Activated CD8-positive, alpha-beta T cell treated with anti-CD3 and anti-CD28 coated beads, Interleukin-2, amount 10 ng/mL, durations not matched to agents 7 days and 5 days (primary cell): ENCODE results near the gene OPA1. TPM values are rescaled to one million over a fixed set of nuclear protein-coding genes. Genes with fewer than 3 reads are reported as not detected.

ENCODE experiments used
- ATAC-seq: fragments of 150-1000 bp; cut with Tn5 transposase; one replicate; pipeline ENCODE4 v1.10.0; 2021; ENCODE audit warnings: moderate library complexity
- CTCF ChIA-PET: fragments of 350-600 bp; sonication (Branson Sonifier 250); formaldehyde crosslinking; loops from one replicate; lab custom pipeline; 2021; ENCODE audit warnings: antibody characterized with exemption; lab: Charles Lee
- POLR2A ChIA-PET: fragments of 350-600 bp; sonication (Branson Sonifier 250); formaldehyde crosslinking; loops from one replicate; lab custom pipeline; 2021; ENCODE audit warnings: antibody characterized with exemption; lab: Charles Lee
- DNase-seq: peaks from one replicate; pipeline ENCODE4 v3.0.0-alpha.2; 2020
- H3K27ac Mint-ChIP-seq: one replicate; pipeline ENCODE4 v1.8.0; 2021; ENCODE audit warnings: mild to moderate bottlenecking, mixed read lengths
- H3K27me3 Mint-ChIP-seq: one replicate; pipeline ENCODE4 v1.8.0; 2021; ENCODE audit warnings: low read depth, mixed read lengths
- H3K36me3 Mint-ChIP-seq: one replicate; pipeline ENCODE4 v1.8.0; 2021; ENCODE audit warnings: low read depth, mixed read lengths
- H3K4me1 Mint-ChIP-seq: one replicate; pipeline ENCODE4 v1.8.0; 2021; ENCODE audit warnings: low read depth, mixed read lengths
- H3K4me3 Mint-ChIP-seq: one replicate; pipeline ENCODE4 v1.8.0; 2021; ENCODE audit warnings: mild to moderate bottlenecking, mixed read lengths
- H3K9me3 Mint-ChIP-seq: one replicate; pipeline ENCODE4 v1.8.0; 2022; ENCODE audit warnings: mixed read lengths; ENCODE audit not compliant: insufficient read depth
- total RNA-seq, 2 experiments: library from RNA; stranded (reverse); gene quantifications; one replicate each; pipeline ENCODE4 v1.2.3, GENCODE V29; 2021

OPA1 gene
- total RNA-seq, 2 experiments from 2014 or later, result 61.3 TPM

GRCh38 chr3:193656878-193657282 lies 63.9 kb downstream of the OPA1 start:
- ChIA-PET CTCF (interaction anchor here (2.6 kb wide), 1 partner anchor 9 kb away, joined by 14 read pairs; no protein-coding TSS in a partner anchor), POLR2A (no interaction called here)
- Mint-ChIP-seq H3K27ac (no peak overlapping the region), H3K36me3 (peaks cover 34% of the 10 kb centered on the region), H3K9me3 (no peaks in the 10 kb centered on the region), H3K4me3 (no peak overlapping the region), H3K27me3 (no peaks in the 10 kb centered on the region), H3K4me1 (no peaks in the 10 kb centered on the region)
- DNase-seq, result no peak
- ATAC-seq, result no peak

- Mint-ChIP-seq H3K9me3 (no peaks in the 10 kb centered on the region), H3K36me3 (peaks cover 48% of the 10 kb centered on the region), H3K27me3 (no peaks in the 10 kb centered on the region), H3K4me1 (no peaks in the 10 kb centered on the region), H3K4me3 (no peak overlapping the region), H3K27ac (no peak overlapping the region)
- CTCF ChIA-PET, result interaction anchor here (0.7 to 1.2 kb wide), 2 partner anchors 128 to 656 kb away, joined by 3 to 4 read pairs; no protein-coding TSS in a partner anchor
- POLR2A ChIA-PET, result no interaction called here
- DNase-seq (no peak), ATAC-seq (no peak)
These were observed 67.2 kb downstream of the OPA1 start for GRCh38 chr3:193660171-193660570.

- Mint-ChIP-seq H3K36me3 (peaks cover 47% of the 10 kb centered on the region), H3K4me3 (no peak overlapping the region), H3K27ac (no peak overlapping the region), H3K9me3 (no peaks in the 10 kb centered on the region), H3K4me1 (no peaks in the 10 kb centered on the region), H3K27me3 (no peaks in the 10 kb centered on the region)
- ChIA-PET POLR2A (no interaction called here), CTCF (interaction anchor here (0.7 to 6.4 kb wide), 2 partner anchors 128 to 654 kb away, joined by 3 to 59 read pairs; no protein-coding TSS in a partner anchor)
- DNase-seq, result no peak
- ATAC-seq, result no peak
These were observed 67.8 kb downstream of the OPA1 start for GRCh38 chr3:193660698-193661411.

- DNase-seq (no peak), ATAC-seq (no peak)
- ChIA-PET POLR2A (no interaction called here), CTCF (interaction anchor here (1.0 to 6.4 kb wide), 5 partner anchors 10 to 679 kb away, joined by 3 to 59 read pairs (median 4); no protein-coding TSS in a partner anchor)
- Mint-ChIP-seq H3K27me3 (no peaks in the 10 kb centered on the region), H3K4me1 (no peaks in the 10 kb centered on the region), H3K27ac (no peak overlapping the region), H3K4me3 (no peak overlapping the region), H3K9me3 (no peaks in the 10 kb centered on the region), H3K36me3 (peaks cover 39% of the 10 kb centered on the region)
These were observed 69.8 kb downstream of the OPA1 start for GRCh38 chr3:193662757-193663322.

- ChIA-PET POLR2A (no interaction called here), CTCF (interaction anchor here (0.7 to 6.4 kb wide), 22 partner anchors 9 to 678 kb away, joined by 3 to 59 read pairs (median 4); no protein-coding TSS in a partner anchor)
- DNase-seq, result no peak
- no peaks in the 10 kb centered on the region for H3K9me3 Mint-ChIP-seq
- no peaks in the 10 kb centered on the region for H3K4me1 Mint-ChIP-seq
- no peak for ATAC-seq
- H3K36me3 Mint-ChIP-seq, result peaks cover 41% of the 10 kb centered on the region
- H3K27ac Mint-ChIP-seq, result no peak overlapping the region
- H3K4me3 Mint-ChIP-seq, result no peak overlapping the region
- H3K27me3 Mint-ChIP-seq, result no peaks in the 10 kb centered on the region
These were observed 72.5 kb downstream of the OPA1 start for GRCh38 chr3:193665370-193665989.

- Mint-ChIP-seq H3K27ac (no peak overlapping the region), H3K4me1 (no peaks in the 10 kb centered on the region), H3K36me3 (peaks cover 19% of the 10 kb centered on the region), H3K9me3 (no peaks in the 10 kb centered on the region), H3K4me3 (no peak overlapping the region), H3K27me3 (no peaks in the 10 kb centered on the region)
- CTCF ChIA-PET, result interaction anchor here (0.6 to 1.2 kb wide), 3 partner anchors 12 to 670 kb away, joined by 3 read pairs; no protein-coding TSS in a partner anchor
- no peak for DNase-seq
- no peak for ATAC-seq
- POLR2A ChIA-PET, result no interaction called here
These were observed 80.8 kb downstream of the OPA1 start for GRCh38 chr3:193673845-193674244.

- Mint-ChIP-seq H3K4me1 (no peaks in the 10 kb centered on the region), H3K36me3 (peaks cover 19% of the 10 kb centered on the region), H3K27me3 (no peaks in the 10 kb centered on the region), H3K4me3 (no peak overlapping the region), H3K9me3 (no peaks in the 10 kb centered on the region), H3K27ac (no peak overlapping the region)
- ATAC-seq, result no peak
- POLR2A ChIA-PET, result no interaction called here
- CTCF ChIA-PET, result interaction anchor here (1.1 to 1.4 kb wide), 2 partner anchors 9 to 641 kb away, joined by 3 to 7 read pairs; no protein-coding TSS in a partner anchor
- no peak for DNase-seq
These were observed 81.7 kb downstream of the OPA1 start for GRCh38 chr3:193674714-193675113.

GRCh38 chr3:193677734-193678133 lies 84.7 kb downstream of the OPA1 start:
- ChIA-PET POLR2A (no interaction called here), CTCF (interaction anchor here (0.8 kb wide), 1 partner anchor 12 kb away, joined by 3 read pairs; no protein-coding TSS in a partner anchor)
- ATAC-seq (no peak), DNase-seq (no peak)
- no peak overlapping the region for H3K4me3 Mint-ChIP-seq
- no peaks in the 10 kb centered on the region for H3K9me3 Mint-ChIP-seq
- H3K4me1 Mint-ChIP-seq, result no peaks in the 10 kb centered on the region
- peaks cover 18% of the 10 kb centered on the region for H3K36me3 Mint-ChIP-seq
- no peaks in the 10 kb centered on the region for H3K27me3 Mint-ChIP-seq
- H3K27ac Mint-ChIP-seq, result no peak overlapping the region

GRCh38 chr3:193680220-193680619 lies 87.2 kb downstream of the OPA1 start:
- POLR2A ChIA-PET, result interaction anchor here (0.6 kb wide), 1 partner anchor 12 kb away, joined by 3 read pairs; no protein-coding TSS in a partner anchor
- no peak for ATAC-seq
- peaks cover 17% of the 10 kb centered on the region for H3K36me3 Mint-ChIP-seq
- H3K4me1 Mint-ChIP-seq, result no peaks in the 10 kb centered on the region
- CTCF ChIA-PET, result no interaction called here
- no peak overlapping the region for H3K4me3 Mint-ChIP-seq
- H3K27ac Mint-ChIP-seq, result no peak overlapping the region
- no peaks in the 10 kb centered on the region for H3K9me3 Mint-ChIP-seq
- no peaks in the 10 kb centered on the region for H3K27me3 Mint-ChIP-seq
- no peak for DNase-seq

GRCh38 chr3:193681631-193682030 lies 88.6 kb downstream of the OPA1 start:
- no peak for DNase-seq
- peaks cover 15% of the 10 kb centered on the region for H3K36me3 Mint-ChIP-seq
- no peak for ATAC-seq
- no peaks in the 10 kb centered on the region for H3K9me3 Mint-ChIP-seq
- no peak overlapping the region for H3K27ac Mint-ChIP-seq
- H3K4me3 Mint-ChIP-seq, result no peak overlapping the region
- CTCF ChIA-PET, result interaction anchor here (0.9 to 2.4 kb wide), 2 partner anchors 16 to 634 kb away, joined by 3 to 9 read pairs; no protein-coding TSS in a partner anchor
- POLR2A ChIA-PET, result no interaction called here
- no peaks in the 10 kb centered on the region for H3K27me3 Mint-ChIP-seq
- no peaks in the 10 kb centered on the region for H3K4me1 Mint-ChIP-seq

- H3K9me3 Mint-ChIP-seq, result no peaks in the 10 kb centered on the region
- H3K27me3 Mint-ChIP-seq, result no peaks in the 10 kb centered on the region
- no peak overlapping the region for H3K27ac Mint-ChIP-seq
- H3K4me3 Mint-ChIP-seq, result no peak overlapping the region
- H3K4me1 Mint-ChIP-seq, result no peaks in the 10 kb centered on the region
- H3K36me3 Mint-ChIP-seq, result peaks cover 12% of the 10 kb centered on the region
- DNase-seq (no peak), ATAC-seq (no peak)
- ChIA-PET POLR2A (no interaction called here), CTCF (interaction anchor here (0.8 to 1.3 kb wide), 2 partner anchors 629 kb away, joined by 3 read pairs; no protein-coding TSS in a partner anchor)
These were observed 93.9 kb downstream of the OPA1 start for GRCh38 chr3:193686665-193687483.
